ENCODE results near the gene KIAA0753.

DNA sequence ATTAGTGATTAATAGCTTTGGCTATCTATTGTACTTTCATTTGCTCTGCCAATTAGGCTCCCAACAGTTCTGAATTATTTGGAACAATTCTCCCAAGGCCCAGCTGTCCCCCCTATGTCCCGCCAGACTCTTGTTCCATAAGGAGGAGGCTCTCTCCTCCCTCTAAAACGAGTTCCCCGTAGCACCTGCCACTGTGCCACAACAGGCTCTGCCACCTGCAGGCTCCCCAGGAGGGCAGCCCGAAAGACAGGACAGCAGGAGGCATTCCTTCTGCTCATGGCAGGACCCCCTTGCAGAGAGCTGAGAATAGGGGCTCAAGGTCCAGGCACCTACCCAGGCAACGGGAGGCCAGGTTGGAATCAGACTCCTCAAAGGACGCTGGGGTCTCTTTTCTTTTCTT, 93.2 kb downstream of the KIAA0753 start:
- TF ChIP-seq EZH2 (IDR thresholded peaks at IDR 0.05; ENCODE audit: insufficient read depth, poor library complexity, severe bottlenecking) (no peak), EZH2phosphoT487 (IDR thresholded peaks at IDR 0.05; ENCODE audit: insufficient read depth, low read depth) (no peak)
